ENCODE measurements around the gene LCE3C. TPM values are rescaled to one million over a fixed set of nuclear protein-coding genes. Genes with fewer than 3 reads are reported as not detected.

The LCE3C gene
- total and polyA plus RNA-seq, 4 experiments from 2014 or later = not detected

DNA sequence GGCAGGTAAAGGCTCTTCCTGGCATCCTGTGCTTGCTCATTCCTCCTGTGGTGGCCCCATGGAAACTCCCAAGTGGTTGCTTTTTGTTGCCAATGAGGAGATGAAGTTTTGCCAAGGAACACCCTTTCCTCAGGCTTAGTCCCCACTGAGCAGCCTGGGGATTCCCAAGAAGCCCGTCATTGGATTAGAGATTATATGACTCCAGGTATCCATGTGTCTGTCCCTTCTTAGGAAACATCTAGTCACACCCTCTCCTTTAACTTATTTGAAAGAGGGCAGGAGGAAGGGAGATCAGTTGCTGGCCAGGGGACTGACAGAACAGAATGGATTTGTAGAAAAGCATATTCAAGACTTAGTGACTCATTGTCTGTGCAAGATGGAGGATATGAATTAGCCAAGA, 26.7 kb downstream of the LCE3C start:
- Histone ChIP-seq H3K36me3 (ENCODE audit: insufficient read depth, low read length) (no peaks in the 10 kb centered on the region), H3K9me3 (ENCODE audit: control insufficient read depth in 1 of 2, low read length in 2 of 2) (no peaks in the 10 kb centered on the region), H3K4me3 (ENCODE audit: low read length in 2 of 2) (no peak overlapping the region), H3K27me3 (ENCODE audit: insufficient read depth, low read length) (no peaks in the 10 kb centered on the region), H3K27ac (ENCODE audit: low read depth, low read length) (no peak overlapping the region), H3K4me1 (ENCODE audit: insufficient read depth, low read length) (no peaks in the 10 kb centered on the region)
- peaks cover 0 to 5% of the 10 kb centered on the region in 2 donors for H3K36me3 Mint-ChIP-seq
- peaks cover 0 to 4% (median 0%) of the 10 kb centered on the region in 4 donors for H3K4me1 Mint-ChIP-seq
- intact Hi-C loops (cut with micrococcal nuclease) = no loop called here
- no peak for DNase-seq
- no peak overlapping the region for H3K4me3 Mint-ChIP-seq
- H3K27me3 Mint-ChIP-seq = peaks cover 33 to 38% of the 10 kb centered on the region in 2 donors
- H3K27ac Mint-ChIP-seq = no peak overlapping the region
- H3K9me3 Mint-ChIP-seq = peaks cover 0 to 5% (median 0%) of the 10 kb centered on the region in 8 donors
- ChIA-PET CTCF (ENCODE audit: partially characterized antibody) (no interaction called here), POLR2A (ENCODE audit: partially characterized antibody) (no interaction called here)

DNA sequence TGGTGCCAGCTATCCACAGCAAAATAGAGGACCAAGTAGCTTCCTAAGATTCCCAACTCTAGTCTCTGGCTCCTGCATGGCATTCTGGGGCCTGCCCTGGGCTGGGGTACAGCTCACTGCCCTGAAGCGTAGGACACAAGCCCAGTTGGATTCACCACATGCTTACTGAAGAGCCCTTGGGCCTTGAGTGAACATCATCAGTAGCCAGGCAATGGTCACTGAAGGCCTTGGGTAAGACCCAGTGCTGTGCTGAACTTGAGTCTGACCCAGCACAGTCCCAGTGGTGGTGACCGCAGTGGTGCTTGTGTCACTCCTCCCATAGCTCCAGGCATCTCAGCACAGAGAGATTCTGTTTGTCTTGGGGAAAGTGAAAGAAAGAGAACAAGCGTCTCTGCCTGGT, 30.6 kb downstream of the LCE3C start:
- intact Hi-C loops (cut with micrococcal nuclease) = no loop called here
- ChIA-PET CTCF (ENCODE audit: partially characterized antibody) (no interaction called here), POLR2A (ENCODE audit: partially characterized antibody) (no interaction called here)
- no peaks in the 10 kb centered on the region for H3K9me3 ChIP-seq (ENCODE audit: control insufficient read depth in 1 of 2, low read length in 2 of 2)
- peaks cover 0 to 8% (median 0%) of the 10 kb centered on the region in 8 donors for H3K9me3 Mint-ChIP-seq
- H3K27ac Mint-ChIP-seq = no peak overlapping the region
- peaks cover 0 to 5% of the 10 kb centered on the region in 2 donors for H3K36me3 Mint-ChIP-seq
- H3K4me1 Mint-ChIP-seq = no peaks in the 10 kb centered on the region
- no peak overlapping the region for H3K4me3 ChIP-seq (ENCODE audit: low read length in 2 of 2)
- no peaks in the 10 kb centered on the region for H3K4me1 ChIP-seq (ENCODE audit: insufficient read depth, low read length)
- H3K27me3 ChIP-seq (ENCODE audit: insufficient read depth, low read length) = no peaks in the 10 kb centered on the region
- no peak for DNase-seq
- H3K36me3 ChIP-seq (ENCODE audit: insufficient read depth, low read length) = no peaks in the 10 kb centered on the region
- no peak overlapping the region for H3K27ac ChIP-seq (ENCODE audit: low read depth, low read length)
- H3K27me3 Mint-ChIP-seq = peaks cover 16 to 25% of the 10 kb centered on the region in 2 donors
- H3K4me3 Mint-ChIP-seq = no peak overlapping the region

DNA sequence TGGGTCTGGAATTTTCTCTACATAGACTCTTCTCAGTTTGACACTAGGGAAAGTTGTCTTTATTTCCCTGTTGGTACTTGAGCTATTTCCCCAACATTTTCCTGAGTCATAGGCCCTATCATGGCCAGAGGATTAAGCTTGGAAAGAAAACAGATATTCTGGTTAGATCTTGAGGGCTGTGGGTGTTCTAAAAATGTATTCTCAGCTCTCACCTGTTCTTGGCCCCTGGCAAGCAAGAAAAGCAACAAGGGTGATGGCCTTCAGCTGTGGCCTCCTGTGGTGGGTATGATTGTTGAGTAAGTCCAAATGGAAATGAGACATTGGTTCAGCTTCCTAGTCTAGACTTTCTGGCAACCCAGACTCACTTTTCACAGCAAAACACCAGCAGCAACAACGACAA, 40.3 kb downstream of the LCE3C start:
- Mint-ChIP-seq H3K36me3 (no peaks in the 10 kb centered on the region), H3K4me3 (no peak overlapping the region), H3K27ac (no peak overlapping the region), H3K9me3 (peaks cover 0 to 6% (median under 1%) of the 10 kb centered on the region in 8 donors), H3K4me1 (no peaks in the 10 kb centered on the region), H3K27me3 (peaks cover 4% of the 10 kb centered on the region in 2 donors)
- Histone ChIP-seq H3K36me3 (ENCODE audit: insufficient read depth, low read length) (no peaks in the 10 kb centered on the region), H3K9me3 (ENCODE audit: control insufficient read depth in 1 of 2, low read length in 2 of 2) (no peaks in the 10 kb centered on the region), H3K27ac (ENCODE audit: low read depth, low read length) (no peak overlapping the region), H3K27me3 (ENCODE audit: insufficient read depth, low read length) (peaks cover 5% of the 10 kb centered on the region), H3K4me3 (ENCODE audit: low read length in 2 of 2) (no peak overlapping the region), H3K4me1 (ENCODE audit: insufficient read depth, low read length) (no peaks in the 10 kb centered on the region)
- no peak for DNase-seq
- intact Hi-C loops (cut with micrococcal nuclease) = no loop called here
- ChIA-PET POLR2A (ENCODE audit: partially characterized antibody) (no interaction called here), CTCF (ENCODE audit: partially characterized antibody) (interaction anchor here (1.0 to 1.3 kb wide), 2 partner anchors 12 to 14 kb away, joined by 3 to 7 read pairs; no protein-coding TSS in a partner anchor)

DNA sequence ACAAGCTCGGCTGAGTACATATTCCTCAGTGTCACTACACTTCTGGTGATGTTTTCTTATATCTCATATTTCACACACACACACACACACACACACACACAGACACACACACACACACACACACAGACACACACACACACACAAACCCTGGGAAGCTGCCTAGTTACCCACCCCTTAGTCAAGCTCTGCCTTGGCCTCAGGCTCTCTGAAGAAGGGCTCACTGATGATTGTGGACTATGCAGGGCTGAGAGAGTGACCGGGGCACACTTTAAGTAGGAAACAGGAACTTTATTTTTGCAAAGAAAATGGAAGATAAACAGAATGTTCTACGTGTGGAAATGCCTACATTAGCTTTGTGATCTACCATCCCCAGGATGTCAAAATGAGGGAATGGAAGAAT, 43.9 kb downstream of the LCE3C start:
- Mint-ChIP-seq H3K4me3 (no peak overlapping the region), H3K4me1 (no peaks in the 10 kb centered on the region), H3K36me3 (no peaks in the 10 kb centered on the region), H3K9me3 (peaks cover 0 to 3% (median under 1%) of the 10 kb centered on the region in 8 donors), H3K27me3 (peaks cover 12 to 13% of the 10 kb centered on the region in 2 donors), H3K27ac (no peak overlapping the region)
- intact Hi-C loops (cut with micrococcal nuclease) = no loop called here
- CTCF ChIA-PET (ENCODE audit: partially characterized antibody) = interaction anchor here (1.7 to 2.0 kb wide), 2 partner anchors 9 to 10 kb away, joined by 7 to 8 read pairs; no protein-coding TSS in a partner anchor
- POLR2A ChIA-PET (ENCODE audit: partially characterized antibody) = no interaction called here
- no peak overlapping the region for H3K4me3 ChIP-seq (ENCODE audit: low read length in 2 of 2)
- H3K27me3 ChIP-seq (ENCODE audit: insufficient read depth, low read length) = peaks cover 9% of the 10 kb centered on the region
- no peaks in the 10 kb centered on the region for H3K36me3 ChIP-seq (ENCODE audit: insufficient read depth, low read length)
- H3K9me3 ChIP-seq (ENCODE audit: control insufficient read depth in 1 of 2, low read length in 2 of 2) = no peaks in the 10 kb centered on the region
- H3K27ac ChIP-seq (ENCODE audit: low read depth, low read length) = no peak overlapping the region
- no peak for DNase-seq
- no peaks in the 10 kb centered on the region for H3K4me1 ChIP-seq (ENCODE audit: insufficient read depth, low read length)

DNA sequence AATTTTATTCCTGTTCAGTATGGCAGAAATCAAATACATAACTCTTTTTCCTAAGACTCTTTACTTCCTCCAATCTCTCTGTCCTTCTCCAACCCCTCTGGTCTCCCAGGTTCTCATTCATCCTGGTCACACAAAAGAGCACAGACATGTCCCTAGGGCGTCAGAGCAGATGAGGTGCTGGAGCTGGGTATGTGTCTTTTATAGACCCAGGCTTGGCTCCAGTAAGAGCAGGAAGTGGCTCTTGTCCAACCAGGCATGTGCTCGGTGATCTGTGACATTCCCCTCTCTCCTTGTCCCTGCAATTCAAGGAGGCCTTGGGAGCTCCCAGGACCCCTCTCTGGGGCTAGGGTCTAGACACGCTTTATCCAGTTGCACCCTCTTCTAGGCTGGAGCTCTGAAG, 45.1 kb downstream of the LCE3C start:
- Mint-ChIP-seq H3K9me3 (no peaks in the 10 kb centered on the region), H3K4me3 (no peak overlapping the region), H3K27me3 (peaks cover 12 to 15% of the 10 kb centered on the region in 2 donors), H3K27ac (no peak overlapping the region), H3K36me3 (no peaks in the 10 kb centered on the region), H3K4me1 (no peaks in the 10 kb centered on the region)
- ChIA-PET POLR2A (ENCODE audit: partially characterized antibody) (no interaction called here), CTCF (ENCODE audit: partially characterized antibody) (interaction anchor here (1.5 kb wide), 1 partner anchor 9 kb away, joined by 6 read pairs; no protein-coding TSS in a partner anchor)
- H3K36me3 ChIP-seq (ENCODE audit: insufficient read depth, low read length) = no peaks in the 10 kb centered on the region
- no peak overlapping the region for H3K4me3 ChIP-seq (ENCODE audit: low read length in 2 of 2)
- intact Hi-C loops (cut with micrococcal nuclease) = no loop called here
- no peaks in the 10 kb centered on the region for H3K9me3 ChIP-seq (ENCODE audit: control insufficient read depth in 1 of 2, low read length in 2 of 2)
- no peak for DNase-seq
- H3K27ac ChIP-seq (ENCODE audit: low read depth, low read length) = no peak overlapping the region
- H3K4me1 ChIP-seq (ENCODE audit: insufficient read depth, low read length) = no peaks in the 10 kb centered on the region
- H3K27me3 ChIP-seq (ENCODE audit: insufficient read depth, low read length) = peaks cover 9% of the 10 kb centered on the region

DNA sequence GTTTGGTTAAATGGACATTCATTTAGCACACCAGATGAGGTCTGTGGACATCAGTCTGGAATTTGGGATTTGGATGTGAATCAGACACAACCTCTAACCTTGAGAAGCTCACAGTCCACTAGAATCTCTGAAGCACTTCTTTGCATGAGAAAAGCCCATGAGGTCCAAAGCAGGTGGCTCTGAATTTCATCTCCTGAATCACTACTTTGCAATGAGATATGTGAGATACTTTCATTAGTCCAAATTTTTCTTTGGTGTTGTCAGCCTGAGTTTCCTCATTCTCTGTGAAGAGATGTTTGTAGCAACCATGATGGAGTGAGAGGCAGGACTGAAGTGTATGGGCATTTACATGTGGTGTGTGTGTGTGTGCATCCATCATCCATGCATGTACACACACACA, 46.6 kb downstream of the LCE3C start:
- Histone ChIP-seq H3K27ac (ENCODE audit: low read depth, low read length) (no peak overlapping the region), H3K4me3 (ENCODE audit: low read length in 2 of 2) (no peak overlapping the region), H3K27me3 (ENCODE audit: insufficient read depth, low read length) (peaks cover 9% of the 10 kb centered on the region), H3K4me1 (ENCODE audit: insufficient read depth, low read length) (no peaks in the 10 kb centered on the region), H3K36me3 (ENCODE audit: insufficient read depth, low read length) (no peaks in the 10 kb centered on the region), H3K9me3 (ENCODE audit: control insufficient read depth in 1 of 2, low read length in 2 of 2) (no peaks in the 10 kb centered on the region)
- ChIA-PET POLR2A (ENCODE audit: partially characterized antibody) (no interaction called here), CTCF (ENCODE audit: partially characterized antibody) (no interaction called here)
- H3K4me3 Mint-ChIP-seq = no peak overlapping the region
- intact Hi-C loops (cut with micrococcal nuclease) = no loop called here
- no peaks in the 10 kb centered on the region for H3K9me3 Mint-ChIP-seq
- H3K4me1 Mint-ChIP-seq = no peaks in the 10 kb centered on the region
- no peak overlapping the region for H3K27ac Mint-ChIP-seq
- H3K36me3 Mint-ChIP-seq = no peaks in the 10 kb centered on the region
- no peak for DNase-seq
- H3K27me3 Mint-ChIP-seq = peaks cover 15 to 16% of the 10 kb centered on the region in 2 donors

Other genes with a start within 250 kb of the LCE3C start
- gene FLG2, start 240.2 kb upstream of the LCE3C start, total RNA-seq = not detected
- not detected for gene FLG2, start 240.2 kb upstream of the LCE3C start, polyA plus RNA-seq
- not detected for gene CRNN, start 186.0 kb upstream of the LCE3C start, total RNA-seq
- gene CRNN, start 186.0 kb upstream of the LCE3C start, polyA plus RNA-seq = not detected
- not detected for gene LCE5A, start 89.4 kb upstream of the LCE3C start, total RNA-seq
- not detected for gene LCE5A, start 89.4 kb upstream of the LCE3C start, polyA plus RNA-seq
- not detected for gene CRCT1, start 85.8 kb upstream of the LCE3C start, total RNA-seq
- gene CRCT1, start 85.8 kb upstream of the LCE3C start, polyA plus RNA-seq = not detected
- gene LCE3E, start 33.5 kb upstream of the LCE3C start, total RNA-seq = not detected
- gene LCE3E, start 33.5 kb upstream of the LCE3C start, polyA plus RNA-seq = not detected
- not detected for gene LCE3D, start 19.7 kb upstream of the LCE3C start, total RNA-seq
- gene LCE3D, start 19.7 kb upstream of the LCE3C start, polyA plus RNA-seq = not detected
- not detected for gene LCE3B, start 13.6 kb downstream of the LCE3C start, total RNA-seq
- not detected for gene LCE3B, start 13.6 kb downstream of the LCE3C start, polyA plus RNA-seq
- not detected for gene LCE3A, start 22.9 kb downstream of the LCE3C start, total RNA-seq
- gene LCE3A, start 22.9 kb downstream of the LCE3C start, polyA plus RNA-seq = not detected
- not detected for gene LCE2D, start 63.1 kb downstream of the LCE3C start, total RNA-seq
- not detected for gene LCE2D, start 63.1 kb downstream of the LCE3C start, polyA plus RNA-seq
- not detected for gene LCE2C, start 75.0 kb downstream of the LCE3C start, total RNA-seq
- not detected for gene LCE2C, start 75.0 kb downstream of the LCE3C start, polyA plus RNA-seq
- gene LCE2B, start 85.9 kb downstream of the LCE3C start, total RNA-seq = not detected
- not detected for gene LCE2B, start 85.9 kb downstream of the LCE3C start, polyA plus RNA-seq
- gene LCE2A, start 98.1 kb downstream of the LCE3C start, total RNA-seq = not detected
- not detected for gene LCE2A, start 98.1 kb downstream of the LCE3C start, polyA plus RNA-seq
- gene LCE4A, start 107.9 kb downstream of the LCE3C start, total RNA-seq = not detected
- not detected for gene LCE4A, start 107.9 kb downstream of the LCE3C start, polyA plus RNA-seq
- gene KPRP, start 157.8 kb downstream of the LCE3C start, total RNA-seq = not detected
- gene KPRP, start 157.8 kb downstream of the LCE3C start, polyA plus RNA-seq = not detected
- not detected for gene LCE1F, start 174.9 kb downstream of the LCE3C start, total RNA-seq
- gene LCE1F, start 174.9 kb downstream of the LCE3C start, polyA plus RNA-seq = not detected
- not detected for gene LCE1E, start 186.0 kb downstream of the LCE3C start, total RNA-seq
- not detected for gene LCE1E, start 186.0 kb downstream of the LCE3C start, polyA plus RNA-seq
- gene LCE1D, start 196.5 kb downstream of the LCE3C start, total RNA-seq = not detected
- gene LCE1D, start 196.5 kb downstream of the LCE3C start, polyA plus RNA-seq = not detected
- not detected for gene LCE1C, start 206.4 kb downstream of the LCE3C start, total RNA-seq
- gene LCE1C, start 206.4 kb downstream of the LCE3C start, polyA plus RNA-seq = not detected
- gene LCE1B, start 211.7 kb downstream of the LCE3C start, total RNA-seq = not detected
- not detected for gene LCE1B, start 211.7 kb downstream of the LCE3C start, polyA plus RNA-seq
- gene LCE1A, start 227.2 kb downstream of the LCE3C start, total RNA-seq = not detected
- not detected for gene LCE1A, start 227.2 kb downstream of the LCE3C start, polyA plus RNA-seq
- not detected for gene LCE6A, start 242.6 kb downstream of the LCE3C start, total RNA-seq
- gene LCE6A, start 242.6 kb downstream of the LCE3C start, polyA plus RNA-seq = not detected

Data from CD4-positive, alpha-beta memory T cell (primary cell).